Activated naive CD4-positive, alpha-beta T cell treated with anti-CD3 and anti-CD28 coated beads, Interleukin-2, amount 10 ng/mL, durations not matched to agents 7 days and 5 days (primary cell): Measurements from ENCODE around the gene FLVCR2.

Experiments
- CTCF ChIA-PET: fragments of 350-600 bp; sonication (Branson Sonifier 250); formaldehyde crosslinking; loops from one replicate; lab custom pipeline; 2021; ENCODE audit warnings: antibody characterized with exemption; lab: Charles Lee
- DNase-seq: peaks from one replicate; pipeline ENCODE4 v3.0.0-alpha.2; 2020
- H3K27ac Mint-ChIP-seq: one replicate; pipeline ENCODE4 v1.8.0; 2021; ENCODE audit warnings: mild to moderate bottlenecking, moderate library complexity, mixed read lengths
- H3K27me3 Mint-ChIP-seq: one replicate; pipeline ENCODE4 v1.8.0; 2021; ENCODE audit warnings: mild to moderate bottlenecking, mixed read lengths
- H3K36me3 Mint-ChIP-seq: one replicate; pipeline ENCODE4 v1.8.0; 2021; ENCODE audit warnings: mixed read lengths
- H3K4me1 Mint-ChIP-seq: one replicate; pipeline ENCODE4 v1.8.0; 2021; ENCODE audit warnings: mixed read lengths
- H3K4me3 Mint-ChIP-seq: one replicate; pipeline ENCODE4 v1.8.0; 2021; ENCODE audit warnings: mild to moderate bottlenecking, moderate library complexity, mixed read lengths
- H3K9me3 Mint-ChIP-seq: one replicate; pipeline ENCODE4 v1.8.0; 2021; ENCODE audit warnings: mixed read lengths

FLVCR2 gene

GRCh38 chr14:75655235-75655634 lies 76.8 kb downstream of the FLVCR2 start:
- no peak overlapping the region for H3K4me3 Mint-ChIP-seq

GRCh38 chr14:75657331-75657730 lies 78.9 kb downstream of the FLVCR2 start:
- peaks cover 26% of the 10 kb centered on the region for H3K4me1 Mint-ChIP-seq
- CTCF ChIA-PET: interaction anchor here (0.7 to 10.1 kb wide), 4 partner anchors 11 to 325 kb away, joined by 4 to 159 read pairs (median 4); partner anchors contain the start of gene FLVCR2
- H3K4me3 Mint-ChIP-seq: no peak overlapping the region
- DNase-seq: no peak
- H3K27me3 Mint-ChIP-seq: peaks cover 6% of the 10 kb centered on the region
- peaks cover 33% of the 10 kb centered on the region for H3K36me3 Mint-ChIP-seq
- H3K9me3 Mint-ChIP-seq: no peaks in the 10 kb centered on the region
- no peak overlapping the region for H3K27ac Mint-ChIP-seq

More at GRCh38 chr14:75655235-75655634, 76.8 kb downstream of the FLVCR2 start:
- Mint-ChIP-seq H3K9me3 (no peaks in the 10 kb centered on the region), H3K27me3 (no peaks in the 10 kb centered on the region), H3K27ac (no peak overlapping the region), H3K4me1 (peaks cover 13% of the 10 kb centered on the region), H3K36me3 (peaks cover 50% of the 10 kb centered on the region)
- no peak for DNase-seq
- CTCF ChIA-PET: interaction anchor here (0.7 to 10.1 kb wide), 16 partner anchors 8 to 344 kb away, joined by 3 to 159 read pairs (median 4); partner anchors contain the start of genes BATF, FLVCR2 and TGFB3

DNA sequence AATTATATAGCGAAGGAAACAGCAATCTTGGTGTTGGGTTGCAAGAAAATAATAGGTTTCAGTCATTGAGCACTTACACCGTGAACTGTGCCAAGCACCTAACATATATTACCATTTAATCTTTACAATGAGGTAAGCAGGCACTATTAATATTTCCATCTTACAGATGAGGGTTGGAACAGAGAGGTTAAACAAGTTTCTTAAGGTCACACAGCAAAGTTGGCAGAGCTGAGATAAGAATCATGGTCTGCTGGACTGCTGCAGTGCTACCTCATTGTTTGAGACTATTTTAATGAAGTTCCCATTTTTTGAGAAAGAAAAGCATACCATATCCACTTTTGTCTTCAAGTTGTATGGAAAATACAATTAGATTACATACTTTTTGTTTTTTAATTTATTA lies 80.5 kb downstream of the FLVCR2 start:
- CTCF ChIA-PET: interaction anchor here (0.9 to 10.1 kb wide), 4 partner anchors 12 to 324 kb away, joined by 3 to 159 read pairs (median 4); partner anchors contain the start of gene FLVCR2
- Mint-ChIP-seq H3K27ac (no peak overlapping the region), H3K36me3 (peaks cover 27% of the 10 kb centered on the region)

DNA sequence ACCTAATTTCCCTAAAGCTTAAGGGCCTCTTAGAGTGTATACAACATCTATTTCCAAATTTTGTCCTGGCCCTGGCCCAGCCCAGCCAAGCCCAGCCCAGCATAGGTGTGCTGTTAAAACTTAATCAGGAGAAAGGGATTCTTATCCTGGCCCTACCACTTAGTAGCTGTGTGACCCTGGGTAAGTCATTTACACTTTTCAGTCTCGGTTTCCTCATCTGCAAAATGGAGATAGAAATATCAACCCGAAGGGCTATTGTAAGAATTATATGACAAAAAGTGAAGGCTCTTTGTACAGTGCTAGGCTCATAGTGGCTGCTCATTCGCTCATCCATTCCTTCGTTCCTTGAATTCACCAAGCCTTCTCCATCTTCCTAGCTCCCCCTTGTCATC lies 81.8 kb downstream of the FLVCR2 start:
- Mint-ChIP-seq H3K36me3 (peaks cover 21% of the 10 kb centered on the region), H3K4me1 (peaks cover 33% of the 10 kb centered on the region), H3K9me3 (no peaks in the 10 kb centered on the region), H3K4me3 (peak overlapping the region; percentile 92), H3K27me3 (peaks cover 6% of the 10 kb centered on the region), H3K27ac (peak overlapping the region; percentile 88)
- CTCF ChIA-PET: interaction anchor here (0.8 to 10.1 kb wide), 4 partner anchors 84 to 366 kb away, joined by 3 to 159 read pairs (median 3); partner anchors contain the start of gene FLVCR2
- DNase-seq: no peak

More for the DNA sequence above, 80.5 kb downstream of the FLVCR2 start:
- Mint-ChIP-seq H3K4me3 (no peak overlapping the region), H3K9me3 (no peaks in the 10 kb centered on the region), H3K4me1 (peaks cover 33% of the 10 kb centered on the region), H3K27me3 (peaks cover 6% of the 10 kb centered on the region)
- no peak for DNase-seq

- H3K9me3 Mint-ChIP-seq: no peaks in the 10 kb centered on the region
- CTCF ChIA-PET: interaction anchor here (0.5 to 1.1 kb wide), 4 partner anchors 9 to 246 kb away, joined by 3 to 4 read pairs (median 3); no protein-coding TSS in a partner anchor
- peak within 1 kb of the TSS; percentile 92 for H3K4me3 Mint-ChIP-seq
- peaks cover 33% of the 10 kb centered on the region for H3K4me1 Mint-ChIP-seq
- peak within 1 kb of the TSS; percentile 88 for H3K27ac Mint-ChIP-seq
- peak; percentile 98 for DNase-seq
- H3K36me3 Mint-ChIP-seq: peaks cover 19% of the 10 kb centered on the region
- peaks cover 6% of the 10 kb centered on the region for H3K27me3 Mint-ChIP-seq
These were observed 82.4 kb downstream of the FLVCR2 start, which contains the start of the genes ERG28 and TTLL5 for GRCh38 chr14:75660630-75661498. Gene ERG28 (minus strand): TSS chr14:75660876. CDS start chr14:75657502, 3,374 bp downstream. Gene TTLL5 (plus strand): TSS chr14:75661246. CDS start chr14:75663150, 1,904 bp downstream.

GRCh38 chr14:75661499-75661814 lies 83.0 kb downstream of the FLVCR2 start:
- Mint-ChIP-seq H3K27me3 (peaks cover 6% of the 10 kb centered on the region), H3K4me3 (peak overlapping the region; percentile 92), H3K4me1 (peaks cover 33% of the 10 kb centered on the region), H3K36me3 (peaks cover 20% of the 10 kb centered on the region), H3K27ac (peak overlapping the region; percentile 88), H3K9me3 (no peaks in the 10 kb centered on the region)
- DNase-seq: no peak
- CTCF ChIA-PET: interaction anchor here (0.5 to 0.6 kb wide), 2 partner anchors 9 to 85 kb away, joined by 3 to 4 read pairs; no protein-coding TSS in a partner anchor

GRCh38 chr14:75662966-75663365 lies 84.5 kb downstream of the FLVCR2 start:
- H3K36me3 Mint-ChIP-seq: peaks cover 18% of the 10 kb centered on the region
- peak overlapping the region; percentile 92 for H3K4me3 Mint-ChIP-seq
- H3K27ac Mint-ChIP-seq: no peak overlapping the region
- no peaks in the 10 kb centered on the region for H3K9me3 Mint-ChIP-seq
- peaks cover 33% of the 10 kb centered on the region for H3K4me1 Mint-ChIP-seq
- CTCF ChIA-PET: interaction anchor here (1.3 kb wide), 1 partner anchor 9 kb away, joined by 6 read pairs; no protein-coding TSS in a partner anchor
- no peak for DNase-seq
- H3K27me3 Mint-ChIP-seq: peaks cover 6% of the 10 kb centered on the region

DNA sequence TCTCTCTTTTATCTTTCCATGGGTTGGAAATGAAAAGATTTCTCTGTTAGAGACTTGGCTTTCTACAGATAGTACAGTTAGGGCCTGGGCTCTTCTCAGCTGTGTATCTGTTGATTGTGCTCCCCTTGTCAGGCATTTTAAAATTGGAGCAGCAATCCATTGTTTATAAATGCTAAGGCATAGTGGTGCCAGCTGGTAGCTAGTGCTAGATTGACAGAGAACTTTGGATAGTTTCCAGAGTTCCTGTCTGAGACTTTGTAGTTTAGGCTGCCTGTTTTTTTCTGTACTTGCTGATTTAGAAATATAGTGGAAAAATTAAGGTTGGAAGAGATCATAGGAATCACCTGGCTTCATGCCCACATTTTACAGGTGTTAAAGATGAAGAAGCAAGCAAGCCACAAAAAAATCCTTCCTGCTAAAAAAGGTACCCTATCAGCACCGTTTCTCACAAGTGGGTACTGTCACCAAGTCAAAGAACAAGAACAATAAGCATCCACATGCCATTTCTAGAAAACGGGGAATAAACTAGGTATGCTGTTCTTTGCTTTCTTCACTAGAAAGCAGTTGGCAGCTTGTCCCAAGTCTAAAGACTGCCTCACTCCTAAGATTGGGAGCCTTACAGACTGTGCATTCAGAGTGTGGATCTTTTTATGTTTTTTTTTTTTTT lies 88.8 kb downstream of the FLVCR2 start:
- peaks cover 36% of the 10 kb centered on the region for H3K36me3 Mint-ChIP-seq
- no peak for DNase-seq
- CTCF ChIA-PET: no interaction called here
- H3K4me3 Mint-ChIP-seq: no peak overlapping the region
- no peaks in the 10 kb centered on the region for H3K9me3 Mint-ChIP-seq
- H3K27me3 Mint-ChIP-seq: no peaks in the 10 kb centered on the region
- peaks cover 7% of the 10 kb centered on the region for H3K4me1 Mint-ChIP-seq
- no peak overlapping the region for H3K27ac Mint-ChIP-seq

GRCh38 chr14:75672605-75673192 lies 94.3 kb downstream of the FLVCR2 start:
- no peak for DNase-seq
- H3K27me3 Mint-ChIP-seq: no peaks in the 10 kb centered on the region
- no peak overlapping the region for H3K27ac Mint-ChIP-seq
- H3K9me3 Mint-ChIP-seq: no peaks in the 10 kb centered on the region
- peaks cover 45% of the 10 kb centered on the region for H3K36me3 Mint-ChIP-seq
- peaks cover 2% of the 10 kb centered on the region for H3K4me1 Mint-ChIP-seq
- no peak overlapping the region for H3K4me3 Mint-ChIP-seq
- CTCF ChIA-PET: interaction anchor here (1.3 kb wide), 1 partner anchor 18 kb away, joined by 4 read pairs; no protein-coding TSS in a partner anchor

DNA sequence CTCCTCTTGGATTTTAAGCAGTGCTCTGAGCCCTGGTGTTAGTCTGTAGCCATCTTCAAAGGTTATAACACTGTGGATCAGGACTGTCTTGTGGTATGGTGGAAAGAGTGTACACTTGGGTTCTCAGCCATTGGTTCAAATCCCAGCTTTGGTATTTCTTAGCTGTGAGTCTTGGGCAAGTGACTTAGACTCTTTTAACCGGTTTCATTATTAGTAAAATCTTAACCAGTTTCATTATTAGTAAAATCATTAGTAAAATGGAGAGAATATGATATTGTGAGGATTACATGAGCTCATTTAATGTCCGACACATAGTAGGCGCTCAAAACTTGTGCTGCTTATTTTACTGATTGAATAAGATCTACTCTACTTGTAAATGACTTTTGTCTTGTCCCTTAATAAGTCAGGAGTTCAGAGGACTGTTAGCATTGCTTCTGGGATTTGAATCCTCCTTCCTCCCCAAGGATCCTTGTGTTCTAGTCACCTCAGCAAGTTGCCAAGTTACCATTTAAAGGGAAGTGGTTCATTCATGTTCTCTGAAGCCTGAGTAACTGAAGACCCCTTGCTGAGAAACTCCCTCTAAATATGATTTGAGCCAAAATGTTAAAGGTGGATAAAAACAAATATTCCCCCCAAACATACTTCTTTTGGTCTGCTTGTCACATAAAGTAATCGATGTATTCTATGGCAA lies 95.1 kb downstream of the FLVCR2 start:
- CTCF ChIA-PET: interaction anchor here (1.3 kb wide), 1 partner anchor 19 kb away, joined by 4 read pairs; no protein-coding TSS in a partner anchor
- Mint-ChIP-seq H3K36me3 (peaks cover 45% of the 10 kb centered on the region), H3K4me1 (peaks cover 2% of the 10 kb centered on the region), H3K27me3 (no peaks in the 10 kb centered on the region), H3K27ac (no peak overlapping the region), H3K9me3 (no peaks in the 10 kb centered on the region), H3K4me3 (no peak overlapping the region)
- no peak for DNase-seq

DNA sequence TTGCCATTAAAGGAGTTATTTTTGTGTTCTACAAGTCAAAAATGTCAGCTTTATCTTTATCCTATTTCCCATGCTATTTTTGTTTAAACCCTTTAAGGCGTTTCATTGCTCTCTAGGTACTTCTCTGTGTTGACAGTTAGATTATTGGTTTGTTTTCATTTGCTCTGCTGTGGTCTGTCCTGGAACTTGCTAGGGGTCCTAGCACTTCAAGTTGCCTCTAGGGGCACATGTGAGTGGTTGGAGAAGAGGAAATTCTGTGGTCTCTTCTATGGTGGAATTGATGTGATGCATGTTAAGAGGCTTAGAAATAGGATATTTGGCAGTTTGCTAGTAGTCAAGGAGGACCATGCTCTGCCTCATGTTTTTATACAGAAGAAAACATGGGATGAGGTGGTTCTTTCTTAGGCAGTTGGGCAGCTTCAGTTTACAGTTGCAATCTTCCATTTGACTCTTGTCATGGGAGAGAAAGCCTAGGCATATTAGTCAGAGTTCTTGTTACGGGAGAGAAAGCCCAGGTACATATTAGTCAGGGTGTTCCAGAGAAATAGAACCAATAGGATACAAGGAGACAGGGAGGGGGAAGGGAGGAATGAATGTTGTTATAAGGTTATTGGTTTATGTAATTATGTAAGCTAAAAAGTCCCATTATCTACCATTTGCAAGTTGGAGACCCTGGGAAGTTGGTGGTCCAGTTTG lies 97.0 kb downstream of the FLVCR2 start:
- no peaks in the 10 kb centered on the region for H3K9me3 Mint-ChIP-seq
- H3K4me3 Mint-ChIP-seq: no peak overlapping the region
- no peaks in the 10 kb centered on the region for H3K27me3 Mint-ChIP-seq
- peaks cover 2% of the 10 kb centered on the region for H3K4me1 Mint-ChIP-seq
- DNase-seq: no peak
- H3K36me3 Mint-ChIP-seq: peaks cover 31% of the 10 kb centered on the region
- CTCF ChIA-PET: no interaction called here
- no peak overlapping the region for H3K27ac Mint-ChIP-seq

- H3K4me3 Mint-ChIP-seq: no peak overlapping the region
- CTCF ChIA-PET: no interaction called here
- DNase-seq: no peak
- H3K4me1 Mint-ChIP-seq: no peaks in the 10 kb centered on the region
- no peak overlapping the region for H3K27ac Mint-ChIP-seq
- no peaks in the 10 kb centered on the region for H3K27me3 Mint-ChIP-seq
- peaks cover 27% of the 10 kb centered on the region for H3K36me3 Mint-ChIP-seq
- H3K9me3 Mint-ChIP-seq: no peaks in the 10 kb centered on the region
These were observed 107.5 kb downstream of the FLVCR2 start for GRCh38 chr14:75685910-75686309.

- Mint-ChIP-seq H3K36me3 (peaks cover 25% of the 10 kb centered on the region), H3K4me3 (no peak overlapping the region), H3K9me3 (no peaks in the 10 kb centered on the region), H3K4me1 (no peaks in the 10 kb centered on the region), H3K27ac (no peak overlapping the region), H3K27me3 (no peaks in the 10 kb centered on the region)
- no peak for DNase-seq
- CTCF ChIA-PET: interaction anchor here (0.6 to 1.5 kb wide), 2 partner anchors 16 to 290 kb away, joined by 3 to 6 read pairs; no protein-coding TSS in a partner anchor
These were observed 110.6 kb downstream of the FLVCR2 start for GRCh38 chr14:75689012-75689411.
